GM13977 (cell line): Measurements from ENCODE around the gene MS4A15.

Experiments used
- DNase-seq: peaks from one replicate; pipeline ENCODE4 v3.0.0; 2012; ENCODE audit warnings: low spot score
- in situ Hi-C: fragments of 300-500 bp; cut with MboI; formaldehyde crosslinking; loops from one replicate; pipeline ENCODE4 v1.12.0; 2022; ENCODE audit warnings: low sequenced_read_pairs, low pct_unique_long_range_greater_than_20kb, mixed read lengths, inconsistent platforms; ENCODE audit not compliant: unreplicated experiment
- TF ChIP-seq, protein P1 (sequence below): IDR thresholded peaks from 2 replicates; pipeline ENCODE4 v1.5.1; 2012; ENCODE audit warnings: mild to moderate bottlenecking, control low read depth; ENCODE audit not compliant: insufficient read depth; ENCODE audit errors: extremely low read depth, missing control alignments

The MS4A15 gene

DNA sequence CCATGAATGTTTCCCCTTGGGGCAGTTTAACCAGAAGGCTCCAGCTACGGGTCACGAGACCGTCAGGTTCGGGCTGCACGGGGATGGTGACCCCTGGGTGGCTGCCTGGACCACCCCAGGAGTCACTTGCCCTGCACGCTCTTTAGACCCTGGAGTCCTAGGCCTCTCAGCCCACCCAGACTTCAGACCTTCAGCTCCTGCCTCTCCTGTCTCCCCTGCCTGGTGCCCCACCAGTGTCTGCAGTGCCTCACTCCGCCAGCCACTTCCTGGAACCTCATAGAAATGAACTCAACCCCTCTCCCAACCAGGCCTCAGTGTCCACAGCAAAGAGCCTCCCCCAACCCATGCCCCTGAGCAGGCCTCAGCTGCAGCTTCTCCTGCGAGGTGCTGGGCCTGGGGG is 16.0 kb downstream of the MS4A15 start:
- DNase-seq: no peak
- in situ Hi-C loops: loop anchor here (25.0 kb wide), 1 partner anchor 410 kb away; no protein-coding TSS in a partner anchor
- TF ChIP-seq, protein P1, sequence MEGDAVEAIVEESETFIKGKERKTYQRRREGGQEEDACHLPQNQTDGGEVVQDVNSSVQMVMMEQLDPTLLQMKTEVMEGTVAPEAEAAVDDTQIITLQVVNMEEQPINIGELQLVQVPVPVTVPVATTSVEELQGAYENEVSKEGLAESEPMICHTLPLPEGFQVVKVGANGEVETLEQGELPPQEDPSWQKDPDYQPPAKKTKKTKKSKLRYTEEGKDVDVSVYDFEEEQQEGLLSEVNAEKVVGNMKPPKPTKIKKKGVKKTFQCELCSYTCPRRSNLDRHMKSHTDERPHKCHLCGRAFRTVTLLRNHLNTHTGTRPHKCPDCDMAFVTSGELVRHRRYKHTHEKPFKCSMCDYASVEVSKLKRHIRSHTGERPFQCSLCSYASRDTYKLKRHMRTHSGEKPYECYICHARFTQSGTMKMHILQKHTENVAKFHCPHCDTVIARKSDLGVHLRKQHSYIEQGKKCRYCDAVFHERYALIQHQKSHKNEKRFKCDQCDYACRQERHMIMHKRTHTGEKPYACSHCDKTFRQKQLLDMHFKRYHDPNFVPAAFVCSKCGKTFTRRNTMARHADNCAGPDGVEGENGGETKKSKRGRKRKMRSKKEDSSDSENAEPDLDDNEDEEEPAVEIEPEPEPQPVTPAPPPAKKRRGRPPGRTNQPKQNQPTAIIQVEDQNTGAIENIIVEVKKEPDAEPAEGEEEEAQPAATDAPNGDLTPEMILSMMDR: no peak

DNA sequence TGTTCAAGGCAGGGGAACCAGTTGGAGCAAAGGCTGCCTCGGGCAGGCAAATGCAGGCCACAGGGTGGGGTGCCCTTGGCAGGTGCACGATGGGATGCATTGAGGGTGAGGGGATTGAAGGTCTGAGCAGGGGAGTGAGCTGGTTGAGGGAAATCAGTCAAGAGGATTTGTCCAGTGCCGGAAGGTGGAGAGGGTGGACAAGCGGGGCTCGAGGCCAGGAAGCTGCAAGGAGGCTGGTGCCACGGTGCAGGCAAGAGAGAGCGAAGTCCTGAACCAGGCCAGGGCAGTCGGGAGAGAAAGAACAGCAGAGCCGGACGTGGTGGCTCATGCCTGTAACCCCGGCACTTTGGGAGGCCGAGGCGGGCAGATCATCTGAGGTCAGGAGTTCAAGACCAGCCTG is 18.1 kb downstream of the MS4A15 start:
- DNase-seq: no peak
- TF ChIP-seq, protein P1: no peak
- in situ Hi-C loops: loop anchor here (25.0 kb wide), 1 partner anchor 412 kb away; no protein-coding TSS in a partner anchor

DNA sequence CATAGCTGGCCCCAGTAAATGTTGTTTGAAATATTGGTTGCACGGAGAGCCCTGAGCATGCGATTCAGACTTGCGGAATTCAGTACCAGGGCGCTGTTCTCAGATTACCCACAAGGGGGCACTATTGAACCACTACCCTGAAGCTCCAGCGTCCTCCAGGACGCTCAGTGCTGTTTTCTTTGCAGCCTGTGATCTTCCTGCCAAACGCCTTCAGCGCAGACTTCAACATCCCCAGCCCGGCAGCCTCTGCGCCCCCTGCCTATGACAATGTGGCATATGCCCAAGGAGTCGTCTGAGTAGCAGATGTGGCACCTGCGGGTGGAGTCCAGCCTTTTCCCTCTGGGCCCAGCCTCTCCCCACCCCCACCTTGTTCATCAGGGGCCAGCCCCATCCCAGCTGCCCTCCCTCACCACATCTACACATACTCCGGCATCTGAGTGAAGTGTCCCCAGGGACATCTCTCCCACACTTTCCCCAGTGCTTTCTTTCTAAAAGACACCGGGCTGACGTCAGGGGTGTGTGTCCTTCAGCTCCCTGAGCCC is 18.8 kb downstream of the MS4A15 start:
- TF ChIP-seq, protein P1: peak; percentile 77
- in situ Hi-C loops: no loop called here
- DNase-seq: peak; percentile 88

DNA sequence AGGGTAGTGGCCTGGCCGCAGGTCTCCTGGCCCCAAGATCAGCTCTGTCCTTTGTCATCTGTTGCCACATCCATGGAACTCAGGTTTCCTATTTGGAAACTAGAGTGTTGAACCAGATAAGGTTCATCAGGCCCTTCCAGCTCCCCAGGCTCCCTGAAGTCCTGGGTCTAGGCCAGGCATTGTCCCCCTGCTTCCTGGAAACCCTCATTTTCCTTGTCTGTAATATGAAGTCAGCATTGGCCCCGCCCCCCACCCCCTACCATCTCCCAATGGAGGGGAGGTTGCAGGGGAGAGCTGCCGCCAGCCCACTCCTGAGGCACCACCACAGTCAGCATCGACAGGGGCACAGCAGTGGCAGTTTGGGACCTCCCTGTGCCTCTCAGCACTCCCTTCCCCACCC is 19.5 kb downstream of the MS4A15 start:
- DNase-seq: no peak
- in situ Hi-C loops: no loop called here
- TF ChIP-seq, protein P1: no peak

DNA sequence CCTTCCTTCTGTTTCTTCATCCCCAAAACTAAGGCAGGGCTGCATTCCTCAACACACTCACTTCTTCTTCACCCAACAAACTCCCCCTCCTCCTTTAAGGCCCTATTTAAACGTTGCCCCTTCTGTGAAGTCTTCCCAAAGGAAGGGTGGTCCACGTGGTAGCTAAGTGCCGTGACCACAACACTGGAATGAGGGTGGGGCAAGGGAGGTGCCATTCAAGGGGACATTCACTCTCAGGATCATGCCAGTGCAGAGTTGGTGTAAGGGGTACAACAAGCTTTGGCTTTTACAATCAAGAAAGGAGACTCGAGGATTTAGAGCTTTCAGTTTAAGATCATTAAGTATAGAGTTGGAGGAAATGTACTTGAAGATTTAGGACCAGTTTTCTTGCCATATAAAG is 20.4 kb downstream of the MS4A15 start:
- TF ChIP-seq, protein P1: no peak
- in situ Hi-C loops: no loop called here
- DNase-seq: no peak

DNA sequence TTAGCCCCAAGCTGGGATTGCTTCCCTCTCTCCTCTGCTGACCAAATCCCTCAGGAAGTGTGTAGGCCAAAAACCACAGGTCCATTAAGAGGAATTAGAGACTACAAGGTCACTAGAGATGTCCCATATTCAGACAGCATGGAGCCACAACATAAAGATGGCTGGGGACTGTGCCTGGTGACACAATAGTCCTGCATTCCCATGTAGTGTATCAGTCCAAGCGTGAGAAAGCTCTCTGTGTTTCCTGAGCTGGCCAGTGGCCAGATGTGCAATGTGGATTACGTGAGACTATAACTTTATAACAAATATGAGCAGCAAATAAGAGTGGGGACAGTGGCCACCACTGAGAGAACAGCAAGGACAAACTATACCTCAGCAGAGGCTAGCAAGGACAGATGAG is 20.9 kb downstream of the MS4A15 start:
- in situ Hi-C loops: no loop called here
- TF ChIP-seq, protein P1: no peak
- DNase-seq: no peak

DNA sequence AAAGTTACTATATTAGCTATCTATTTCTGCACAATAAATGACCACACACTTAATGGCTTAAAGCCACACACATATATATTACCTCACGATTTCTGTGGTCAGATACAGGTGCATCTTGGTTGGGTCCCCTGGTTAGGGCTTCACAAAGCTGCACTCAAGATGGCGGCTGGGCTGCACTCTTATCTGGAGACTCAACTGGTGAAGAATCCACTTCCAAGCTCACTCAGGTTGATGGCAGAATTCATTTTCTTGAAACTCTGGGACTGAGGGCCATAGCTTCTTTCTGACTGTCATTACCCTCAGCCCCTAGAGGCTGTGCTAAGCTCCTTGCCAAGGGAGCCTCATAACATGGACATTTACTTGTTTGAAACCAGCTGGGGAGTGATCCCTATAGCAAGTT is 23.4 kb downstream of the MS4A15 start:
- TF ChIP-seq, protein P1: no peak
- in situ Hi-C loops: loop anchor here (10.0 kb wide), 1 partner anchor 75 kb away; the partner anchor contains the start of gene PTGDR2
- DNase-seq: no peak
